ENCODE results near the gene CHI3L1.

The CHI3L1 gene

GRCh38 chr1:203133970-203134725, 52.4 kb downstream of the CHI3L1 start:
- DNase-seq (ENCODE audit: low spot score): no peak

- no peak for DNase-seq (ENCODE audit: low spot score)
These were observed 54.8 kb downstream of the CHI3L1 start for GRCh38 chr1:203131548-203132200.

DNA sequence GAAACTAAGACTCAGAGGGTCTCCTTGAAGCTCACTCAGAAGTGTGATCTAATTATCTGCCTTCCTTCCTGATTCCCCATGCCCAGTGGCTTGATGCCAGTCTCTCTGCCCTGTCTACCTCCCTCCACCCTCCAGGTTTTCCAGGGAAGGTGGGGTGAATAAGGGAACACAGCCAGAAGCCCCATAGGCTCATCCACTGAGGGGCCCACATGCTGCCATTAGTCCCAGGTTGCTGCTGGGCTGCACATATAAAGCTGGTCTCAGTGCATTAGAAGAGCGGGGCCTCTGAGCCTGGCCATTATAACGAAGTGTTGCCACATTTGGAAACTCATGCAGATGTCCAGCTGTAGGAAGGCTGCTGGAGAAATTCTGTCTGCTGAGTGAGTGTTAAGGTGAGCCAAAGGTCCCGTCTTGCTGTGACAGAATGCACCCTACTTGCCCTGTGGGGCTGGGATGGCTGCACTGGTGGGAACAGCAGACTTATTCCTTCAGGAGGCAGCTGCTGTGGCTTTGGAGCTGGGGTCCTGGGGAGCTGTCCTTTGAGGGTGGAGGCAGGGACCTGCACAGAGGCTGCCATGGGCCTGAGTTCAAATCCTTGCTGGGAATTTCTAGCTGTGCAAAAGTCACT, 56.0 kb downstream of the CHI3L1 start:
- no peak for DNase-seq (ENCODE audit: low spot score)

DNA sequence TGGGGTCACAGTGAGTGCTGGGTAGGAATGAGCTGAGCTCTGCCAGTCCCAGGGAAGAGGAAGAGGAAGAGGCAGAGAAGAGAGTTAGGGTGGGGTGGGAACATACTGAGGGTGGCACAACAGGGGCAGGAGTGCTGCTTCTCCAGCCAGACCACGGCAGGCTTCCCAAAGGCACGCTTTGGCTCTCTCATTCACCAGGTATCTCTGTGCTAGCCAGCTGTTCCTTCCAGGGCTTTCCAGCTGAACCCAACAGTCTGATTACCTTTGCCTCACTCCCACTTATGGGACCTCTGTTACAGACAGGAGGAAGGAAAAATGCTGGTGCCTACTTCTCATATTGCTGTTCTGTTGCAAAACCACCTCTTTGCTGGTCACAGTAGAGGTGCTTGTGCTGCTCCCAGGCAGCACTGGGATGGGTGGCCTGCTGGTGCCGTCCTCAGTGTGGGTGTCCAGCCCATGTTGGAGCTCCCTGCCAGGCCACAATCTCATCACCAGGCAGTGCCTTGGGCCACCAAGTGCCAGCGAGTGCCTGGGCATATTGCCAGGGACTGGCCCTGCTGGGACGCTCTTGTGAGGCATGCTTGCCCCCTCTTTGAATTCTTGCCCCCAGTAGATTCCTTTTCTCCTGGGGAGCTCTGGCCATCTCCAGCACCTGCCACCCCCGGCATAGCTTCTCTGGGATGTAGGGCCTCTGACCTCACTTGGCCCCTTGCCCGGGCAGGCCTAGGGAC, 56.8 kb downstream of the CHI3L1 start:
- no peak for DNase-seq (ENCODE audit: low spot score)

Measured in SW480 (cell line).